Thoracic aorta (tissue), 2 donors: ENCODE measurements around the gene ACVR1B. TPM values are rescaled to one million over a fixed set of nuclear protein-coding genes. Genes with fewer than 3 reads are reported as not detected.
A peak's percentile ranks its signal among the peaks of the same experiment; 100 is the strongest.

ENCODE experiments used
- ATAC-seq: fragments of 150-250 bp; one replicate; pipeline ENCODE4 v1.8.0; 2017; ENCODE audit warnings: low read depth; ENCODE audit not compliant: insufficient number of reproducible peaks, low FRiP score
- DNase-seq: peaks from one replicate; pipeline ENCODE4 v3.0.0-alpha.2; 2020; ENCODE audit warnings: low spot score
- H3K27ac ChIP-seq, 2 donors: fragments of 200-600 bp; sonication (generic); 1 replicate in 1 of 2; 2 replicates in 1 of 2; pipeline ENCODE4 v1.5.1; 2016; ENCODE audit warnings: mild to moderate bottlenecking in 2 of 2, moderate library complexity in 2 of 2
- H3K27me3 ChIP-seq: fragments of 200-600 bp; sonication (generic); replicated peaks from 2 replicates; pipeline ENCODE4 v1.6.0; 2016; ENCODE audit warnings: mild to moderate bottlenecking; ENCODE audit not compliant: insufficient read depth
- H3K36me3 ChIP-seq: fragments of 200-600 bp; sonication (generic); one replicate; pipeline ENCODE4 v1.5.1; 2016
- H3K4me1 ChIP-seq, 2 donors: fragments of 200-600 bp; sonication (generic); 1 replicate in 1 of 2; 2 replicates in 1 of 2; pipeline versions ENCODE4 v1.5.1 to v1.6.0; 2016; ENCODE audit warnings: low read depth in 2 of 2, mild to moderate bottlenecking in 1 of 2; ENCODE audit not compliant: control insufficient read depth in 1 of 2
- H3K4me3 ChIP-seq: fragments of 200-600 bp; sonication (generic); 2 replicates; pipeline ENCODE4 v1.5.1; 2016; ENCODE audit warnings: mild to moderate bottlenecking
- H3K9me3 ChIP-seq: fragments of 200-600 bp; sonication (generic); 2 replicates; pipeline ENCODE4 v1.5.1; 2016
- CTCF ChIP-seq: fragments of 200-600 bp; sonication (generic); IDR thresholded peaks from one replicate; pipeline ENCODE4 v1.5.1; 2019; ENCODE audit warnings: antibody characterized with exemption
- total RNA-seq, 2 donors: library from RNA; depleted of rRNA; stranded (reverse); fragments of >200 nt; gene quantifications; one replicate each; pipeline versions ENCODE4 v1.1.0 to v1.2.3, GENCODE V29; 2016

The ACVR1B gene
- total RNA-seq, 2 donors from 2014 or later: 9.9 to 24.4 TPM

DNA sequence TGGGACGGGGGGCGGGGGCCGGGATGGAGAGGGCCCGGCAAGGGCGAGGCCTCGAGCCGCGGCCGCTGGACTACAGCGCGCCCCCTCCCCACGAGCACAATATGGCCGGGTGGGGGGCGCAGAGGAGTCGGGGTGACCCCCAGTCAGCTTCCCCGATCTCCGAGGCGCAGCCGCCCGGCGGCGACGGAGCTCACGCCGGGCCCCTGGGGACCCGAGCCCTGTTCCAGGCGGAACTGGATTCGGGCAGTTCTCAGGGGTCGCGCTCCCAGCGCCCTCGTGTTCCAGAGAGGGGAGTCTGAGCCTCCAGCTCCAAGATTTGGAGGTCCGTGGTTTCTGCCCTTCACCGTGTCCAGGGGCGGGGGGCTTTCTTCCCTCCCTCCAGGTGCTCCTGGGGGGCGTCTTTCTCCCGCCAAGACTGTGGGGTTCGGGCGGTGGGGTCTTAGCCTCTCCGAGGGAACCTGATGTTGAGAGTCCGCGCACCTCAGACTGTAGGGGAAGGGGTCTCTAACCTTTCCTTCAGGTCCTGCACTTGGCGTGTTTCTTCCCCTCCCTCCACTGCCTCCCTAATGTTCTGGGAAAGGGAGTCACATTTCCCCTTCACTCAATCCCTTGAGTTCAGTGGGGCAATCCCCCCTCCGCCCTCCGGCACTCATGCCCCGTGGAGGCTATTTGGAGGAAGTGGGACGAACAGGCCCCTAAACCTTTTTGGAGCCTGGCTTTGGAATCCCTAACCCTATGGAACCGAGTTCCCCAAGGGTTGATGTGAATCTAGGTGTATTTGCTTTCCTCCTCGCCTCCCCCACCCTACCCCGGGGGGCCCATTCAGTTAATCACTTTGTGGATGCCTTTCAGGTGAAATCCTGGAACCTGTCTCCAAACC is 584 bp downstream of the ACVR1B start:
- no peaks in the 10 kb centered on the region for H3K9me3 ChIP-seq
- no peaks in the 10 kb centered on the region for H3K36me3 ChIP-seq
- no peak for DNase-seq
- ATAC-seq: no peak
- H3K4me1 ChIP-seq: peaks cover 31 to 35% of the 10 kb centered on the region in 2 donors
- no peaks in the 10 kb centered on the region for H3K27me3 ChIP-seq
- H3K27ac ChIP-seq: peak overlapping the region; percentile 83 to 91
- peak overlapping the region; percentile 94 for H3K4me3 ChIP-seq
- no peak for TF ChIP-seq CTCF

- Histone ChIP-seq H3K9me3 (no peaks in the 10 kb centered on the region), H3K36me3 (no peaks in the 10 kb centered on the region), H3K4me1 (peaks cover 31 to 35% of the 10 kb centered on the region in 2 donors), H3K27me3 (no peaks in the 10 kb centered on the region), H3K4me3 (peak overlapping the region; percentile 94), H3K27ac (peak overlapping the region in 1 of 2 donors; percentile 91)
- DNase-seq (no peak), ATAC-seq (no peak)
- TF ChIP-seq CTCF: no peak
Measured at GRCh38 chr12:51953089-51953488, 1.6 kb downstream of the ACVR1B start.

GRCh38 chr12:51953864-51954263 is 2.4 kb downstream of the ACVR1B start:
- ATAC-seq (no peak), DNase-seq (no peak)
- Histone ChIP-seq H3K36me3 (no peaks in the 10 kb centered on the region), H3K27me3 (no peaks in the 10 kb centered on the region), H3K4me1 (peaks cover 34 to 38% of the 10 kb centered on the region in 2 donors), H3K27ac (peak overlapping the region; percentile 57 to 91), H3K4me3 (peak overlapping the region; percentile 94), H3K9me3 (no peaks in the 10 kb centered on the region)
- TF ChIP-seq CTCF: no peak

- Histone ChIP-seq H3K27ac (peak overlapping the region; percentile 57 to 91), H3K36me3 (no peaks in the 10 kb centered on the region), H3K9me3 (no peaks in the 10 kb centered on the region), H3K4me1 (peaks cover 36 to 44% of the 10 kb centered on the region in 2 donors), H3K27me3 (no peaks in the 10 kb centered on the region), H3K4me3 (peak overlapping the region; percentile 94)
- TF ChIP-seq CTCF: no peak
- DNase-seq (no peak), ATAC-seq (no peak)
Measured at GRCh38 chr12:51954561-51955361, 3.3 kb downstream of the ACVR1B start.

DNA sequence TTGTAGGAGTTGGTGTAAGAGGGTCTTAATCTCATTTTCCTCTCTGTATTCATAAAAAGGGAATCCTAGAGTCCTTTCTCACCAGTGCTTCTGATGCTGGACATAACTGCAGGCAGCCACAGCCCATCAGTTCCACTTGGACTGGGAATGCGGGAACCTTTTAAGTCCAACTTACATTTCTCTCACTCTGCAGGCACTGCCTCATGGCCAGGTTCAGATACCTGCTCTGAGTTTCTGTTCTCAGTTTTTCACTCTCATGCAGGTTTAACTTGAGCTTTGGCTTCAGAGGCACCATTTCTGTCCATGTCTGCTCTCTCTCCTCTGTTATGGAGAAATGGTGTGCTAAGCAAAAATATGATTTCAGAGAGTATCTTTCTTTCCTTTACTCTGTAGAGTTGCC is 4.2 kb downstream of the ACVR1B start:
- no peaks in the 10 kb centered on the region for H3K9me3 ChIP-seq
- ATAC-seq (no peak), DNase-seq (no peak)
- no peaks in the 10 kb centered on the region for H3K27me3 ChIP-seq
- no peak overlapping the region for H3K4me3 ChIP-seq
- H3K4me1 ChIP-seq: peaks cover 36 to 44% of the 10 kb centered on the region in 2 donors
- peak overlapping the region; percentile 57 to 91 for H3K27ac ChIP-seq
- TF ChIP-seq CTCF: no peak
- H3K36me3 ChIP-seq: no peaks in the 10 kb centered on the region
